Stimulated activated CD8-positive, alpha-beta memory T cell treated with anti-CD3 and anti-CD28 coated beads, Interleukin-7, amount 100 ng/mL, for 48 hours (primary cell): ENCODE measurements around the gene NDUFAF4.
A peak's percentile ranks its signal among the peaks of the same experiment; 100 is the strongest.

Source experiments
- DNase-seq, 2 donors: peaks; one replicate each; pipeline ENCODE4 v3.0.0-alpha.2; 2020; ENCODE audit warnings: low read depth in 1 of 2; ENCODE audit errors: extremely low read depth in 1 of 2

Gene NDUFAF4

DNA sequence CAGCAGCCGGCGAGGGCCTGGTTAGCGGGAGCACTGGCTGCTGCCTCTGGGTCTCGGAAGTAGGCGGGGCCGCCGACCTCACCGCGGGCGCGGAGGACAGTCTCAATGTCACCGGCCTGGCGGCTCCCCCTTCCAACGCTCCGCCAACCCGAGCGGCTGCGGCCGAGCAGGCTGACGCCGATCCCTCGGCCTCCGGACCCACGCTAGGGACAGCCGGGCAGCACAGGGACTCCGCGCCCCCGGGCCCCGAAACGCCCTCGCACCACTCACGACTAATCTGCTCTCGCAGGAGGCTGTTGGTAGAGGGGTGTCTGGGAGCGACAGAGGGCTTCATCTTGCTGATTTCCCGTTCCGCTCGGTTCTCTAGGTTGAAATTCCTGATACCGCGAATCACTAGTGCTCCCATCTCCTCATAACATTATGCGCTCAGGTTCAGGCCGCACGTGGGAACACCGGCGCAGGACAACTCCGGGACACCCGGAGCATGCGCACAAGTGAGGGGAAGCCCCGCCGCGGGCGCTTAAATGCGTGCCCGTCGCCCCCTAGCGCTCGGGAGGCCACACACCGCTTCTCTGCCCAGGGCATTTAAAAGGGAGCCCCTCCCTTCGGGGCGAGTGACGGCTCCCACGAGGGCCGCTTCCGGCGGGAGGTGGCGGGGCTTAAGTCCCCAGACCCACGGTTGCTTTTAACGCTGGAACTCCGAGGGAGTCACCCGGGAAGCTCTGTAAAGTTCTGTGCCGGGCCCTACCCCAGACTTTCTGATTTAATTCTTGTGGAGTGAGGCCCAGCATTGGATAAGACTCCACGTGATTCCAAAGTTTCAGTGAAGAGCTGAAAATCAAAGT lies at the start of gene NDUFAF4:
Gene NDUFAF4, minus strand, starts transcription at position 496 of the 845 bp plus-strand sequence. Its CDS starts 90 bp downstream, at position 406.
- peak; percentile 90 to 92 for DNase-seq

DNA sequence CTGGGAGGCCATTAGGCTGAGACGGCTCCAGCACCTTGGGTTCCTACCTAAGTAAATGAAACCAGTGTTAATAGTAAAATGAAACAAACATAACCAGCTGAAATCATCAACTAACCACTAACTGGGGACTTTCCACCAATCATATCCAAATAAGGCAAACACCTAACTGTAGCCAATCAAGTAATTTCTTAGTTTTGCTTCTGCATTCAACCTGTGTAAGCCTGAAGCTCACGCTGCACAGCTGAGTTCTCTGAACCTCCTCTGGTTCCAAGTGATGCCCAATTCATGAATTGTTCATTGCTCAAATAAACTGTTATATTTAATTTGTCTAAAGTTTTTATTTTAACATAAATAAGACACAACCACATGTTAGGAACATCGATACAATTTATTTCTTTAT lies 49.4 kb upstream of the NDUFAF4 start:
- DNase-seq, result no peak

DNA sequence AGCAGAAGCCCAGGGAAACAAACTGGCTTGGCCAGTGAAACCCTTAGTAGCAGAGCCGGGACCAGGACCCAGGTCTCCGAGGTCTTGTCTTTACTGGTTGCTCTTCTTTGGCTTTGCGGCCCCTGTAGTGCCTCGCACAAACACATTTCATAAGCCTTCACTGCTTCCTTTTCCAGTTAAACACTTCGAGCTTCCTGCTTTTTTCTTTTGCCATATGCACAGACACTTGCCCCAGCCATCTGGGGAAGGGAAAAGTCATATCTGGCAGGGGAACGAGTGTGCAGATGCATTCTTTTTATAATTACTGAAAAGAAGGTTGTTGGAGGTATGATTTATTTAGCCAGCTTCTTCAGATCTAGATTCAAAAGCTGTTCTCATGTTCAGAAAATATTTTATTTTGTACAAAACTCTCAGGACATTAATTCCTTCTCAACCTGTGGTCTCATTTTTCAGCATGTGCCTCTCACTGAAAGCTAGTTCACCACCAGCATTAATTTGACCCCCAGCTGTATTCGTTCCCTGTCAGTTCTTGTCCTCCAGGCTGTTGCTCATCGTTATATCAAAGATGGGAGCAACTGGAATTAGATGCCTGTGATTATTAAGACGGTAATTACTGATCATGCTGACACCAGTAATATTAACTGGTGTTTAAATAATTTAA lies 46.0 kb upstream of the NDUFAF4 start:
- DNase-seq, result no peak

DNA sequence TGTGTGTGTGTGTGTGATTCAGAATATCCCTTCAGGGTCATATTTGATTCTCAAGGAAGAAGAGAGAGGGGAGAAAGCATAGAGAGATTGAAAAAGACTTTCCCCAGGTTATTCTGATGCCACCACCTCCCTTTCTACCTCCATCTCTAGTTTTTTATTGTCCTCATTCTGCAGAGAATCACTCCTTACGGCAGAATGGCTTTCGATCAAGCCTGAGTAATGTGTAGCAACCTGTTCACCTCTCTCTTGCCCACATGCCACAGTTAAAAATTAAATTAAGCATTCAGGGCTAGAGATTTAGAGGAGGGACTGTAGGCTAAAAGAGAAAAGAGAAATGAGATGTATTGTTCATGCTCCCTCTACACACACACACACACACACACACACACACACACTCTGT lies 45.0 kb upstream of the NDUFAF4 start:
- DNase-seq, result no peak

DNA sequence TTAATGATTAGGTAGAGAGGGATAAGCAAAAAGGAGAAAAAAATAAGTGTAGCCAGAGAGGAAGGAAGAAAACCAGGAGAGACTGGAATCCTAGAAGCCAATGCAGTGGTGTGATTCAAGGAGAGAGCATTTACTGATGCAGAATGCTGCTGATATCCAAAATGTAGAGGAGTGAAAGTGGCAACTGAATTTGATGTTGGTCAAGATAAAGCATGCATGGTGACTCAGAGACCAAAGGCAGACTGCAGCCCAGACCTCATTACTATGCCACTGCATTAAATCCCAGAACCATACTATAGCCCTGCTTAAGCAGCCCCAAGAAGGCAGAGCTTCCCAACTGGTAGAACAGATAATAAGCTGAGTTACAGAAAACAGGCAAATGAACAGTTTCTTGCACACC lies 42.6 kb upstream of the NDUFAF4 start:
- DNase-seq, result no peak

DNA sequence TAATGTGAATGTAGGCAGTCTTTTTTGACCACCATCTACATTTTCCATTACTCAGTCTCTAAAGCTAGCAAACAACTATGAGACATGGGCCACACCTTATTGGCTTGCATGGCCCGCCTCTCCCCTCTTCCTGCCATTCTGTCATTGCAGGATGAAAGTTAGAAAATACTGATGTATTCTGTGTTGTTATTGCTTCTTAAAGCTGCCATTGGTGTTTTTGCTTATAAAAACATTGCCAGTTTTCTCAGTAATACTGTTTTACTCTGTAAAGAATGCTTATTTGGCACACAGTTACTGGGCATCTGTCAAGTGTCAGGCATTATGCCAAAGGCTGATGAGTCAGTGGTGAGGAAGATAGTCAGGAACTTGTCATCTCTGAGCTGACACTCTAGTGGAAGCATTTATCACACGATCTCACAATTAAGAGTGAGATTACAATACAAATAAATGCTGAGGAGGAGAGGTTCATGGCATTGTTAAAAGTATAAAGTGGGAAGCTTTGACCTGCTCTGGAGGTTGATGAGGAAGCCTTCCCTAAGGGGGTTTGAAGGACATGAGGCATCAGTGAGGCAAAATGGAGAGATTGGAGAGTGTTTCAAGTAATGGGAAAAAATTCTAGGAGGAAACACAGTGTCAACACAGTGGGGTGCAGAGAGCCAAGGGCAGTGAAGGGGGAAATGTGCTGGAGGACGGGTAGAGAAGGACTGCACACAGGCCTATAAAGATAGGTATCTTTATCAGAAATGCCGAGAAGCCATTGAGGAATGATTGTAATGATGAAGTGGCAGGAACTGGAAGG lies 41.5 kb upstream of the NDUFAF4 start:
- DNase-seq, result peak in 1 of 2 donors; percentile 15

DNA sequence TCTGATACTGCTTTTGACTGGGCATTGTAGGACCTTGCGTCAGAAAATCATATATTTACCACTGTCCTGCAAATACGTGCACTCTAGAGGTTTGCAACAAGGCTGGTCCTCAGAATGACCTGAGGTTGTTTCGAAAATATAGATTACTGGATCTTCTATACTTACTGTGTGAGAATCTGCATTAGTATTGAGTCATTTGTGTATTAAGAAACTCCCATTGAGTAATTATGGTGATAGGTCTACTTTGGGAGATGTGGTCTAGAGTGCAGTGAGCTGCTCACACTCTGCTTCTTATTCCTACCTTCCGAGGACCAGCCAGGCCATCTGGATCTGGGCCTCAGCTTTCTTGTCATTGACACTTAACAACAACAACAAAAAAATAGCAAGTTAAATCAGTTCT lies 36.4 kb upstream of the NDUFAF4 start:
- DNase-seq, result no peak

DNA sequence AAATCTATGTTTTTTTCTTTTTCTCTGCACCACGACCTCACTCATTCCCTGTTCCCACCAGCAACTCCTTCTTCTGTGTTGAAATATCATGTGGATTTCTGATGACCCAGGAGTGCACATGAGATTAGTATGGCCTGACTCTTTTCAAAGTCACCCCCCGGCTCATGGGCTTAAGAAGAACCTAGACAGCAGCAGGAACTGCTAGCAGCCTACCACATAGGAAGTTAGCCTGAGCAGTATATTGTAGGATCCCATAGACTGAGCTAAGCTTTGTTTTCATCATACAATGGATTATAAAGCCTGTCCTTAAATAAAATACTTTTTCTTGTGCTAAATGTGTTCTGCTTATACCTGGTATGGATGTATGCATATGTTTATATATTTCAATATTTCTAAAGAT lies 33.5 kb upstream of the NDUFAF4 start:
- DNase-seq, result no peak

DNA sequence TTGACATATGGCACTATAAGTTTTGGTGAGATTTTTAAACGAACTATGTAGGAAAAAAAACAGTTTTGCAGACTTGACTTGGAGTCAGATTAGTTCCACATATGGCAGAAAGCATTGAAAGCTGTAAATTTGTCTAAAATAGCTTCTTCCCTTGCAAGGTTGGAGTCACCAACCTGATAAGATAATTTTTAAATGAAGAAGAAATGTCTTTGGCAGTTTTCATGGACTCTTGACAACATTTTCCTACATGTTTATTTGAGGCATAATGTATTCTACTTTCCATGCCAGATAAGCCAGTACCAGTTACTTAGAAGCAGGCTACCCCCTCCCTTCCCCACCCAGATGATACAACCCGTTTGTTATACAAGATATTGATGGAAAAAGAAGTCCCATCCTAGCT lies 32.0 kb upstream of the NDUFAF4 start:
- no peak for DNase-seq

DNA sequence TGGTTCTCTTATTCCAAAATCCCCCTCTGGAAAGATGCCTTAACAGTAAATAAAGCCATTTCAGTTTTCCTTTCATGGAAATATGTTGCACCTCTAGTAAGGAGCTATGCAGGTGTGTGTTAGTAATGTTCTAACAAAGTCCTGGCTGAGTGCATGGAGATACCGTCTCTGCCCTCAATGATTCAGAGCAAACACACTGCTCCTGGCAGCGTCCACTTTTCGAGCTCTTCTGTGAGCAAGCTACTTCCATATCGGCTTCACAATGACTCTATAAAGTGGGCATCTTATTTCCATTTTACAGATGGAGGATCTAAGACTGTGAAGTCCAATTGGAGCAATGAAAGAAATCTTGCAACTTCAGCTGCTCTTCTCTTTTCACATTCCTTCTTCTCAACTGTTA lies 30.0 kb upstream of the NDUFAF4 start:
- no peak for DNase-seq

DNA sequence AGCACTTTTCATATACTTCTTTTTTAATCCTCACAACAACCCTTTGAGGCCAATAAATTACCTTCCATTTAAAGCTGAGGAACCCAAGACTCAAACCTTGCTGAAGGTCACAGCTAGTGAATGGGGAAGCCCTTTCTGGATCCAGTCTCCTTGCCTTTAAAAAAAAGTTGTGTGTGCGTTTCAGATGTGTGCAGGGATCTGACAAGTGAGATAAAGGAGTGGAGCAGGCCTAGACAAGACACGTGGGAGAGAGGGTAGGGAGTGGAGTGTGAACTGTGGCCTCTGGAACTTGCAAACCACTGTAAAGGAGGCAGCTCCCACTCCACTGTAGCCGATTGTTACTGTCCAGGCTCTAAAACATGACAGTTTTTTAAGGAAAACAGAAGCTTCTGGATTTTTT lies 28.7 kb upstream of the NDUFAF4 start:
- DNase-seq, result no peak

DNA sequence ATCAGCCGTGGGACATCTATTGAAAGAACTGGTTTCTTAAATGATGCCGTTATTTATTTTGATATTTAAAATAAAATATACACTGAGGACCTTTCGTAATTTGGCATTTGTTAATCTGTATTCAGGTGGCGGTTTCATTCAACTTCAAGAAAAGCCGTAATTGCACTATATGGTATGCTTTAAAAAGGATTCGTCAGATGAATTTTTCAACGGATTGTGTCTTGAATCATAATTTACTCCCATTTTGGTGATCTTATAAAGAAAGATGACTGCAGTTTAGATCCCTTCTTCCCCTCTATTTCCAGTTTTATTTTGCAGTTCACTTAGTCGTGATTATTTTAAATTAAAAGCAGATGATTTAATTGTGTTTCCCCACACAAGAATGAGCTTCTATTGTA lies 27.6 kb upstream of the NDUFAF4 start:
- DNase-seq, result no peak

DNA sequence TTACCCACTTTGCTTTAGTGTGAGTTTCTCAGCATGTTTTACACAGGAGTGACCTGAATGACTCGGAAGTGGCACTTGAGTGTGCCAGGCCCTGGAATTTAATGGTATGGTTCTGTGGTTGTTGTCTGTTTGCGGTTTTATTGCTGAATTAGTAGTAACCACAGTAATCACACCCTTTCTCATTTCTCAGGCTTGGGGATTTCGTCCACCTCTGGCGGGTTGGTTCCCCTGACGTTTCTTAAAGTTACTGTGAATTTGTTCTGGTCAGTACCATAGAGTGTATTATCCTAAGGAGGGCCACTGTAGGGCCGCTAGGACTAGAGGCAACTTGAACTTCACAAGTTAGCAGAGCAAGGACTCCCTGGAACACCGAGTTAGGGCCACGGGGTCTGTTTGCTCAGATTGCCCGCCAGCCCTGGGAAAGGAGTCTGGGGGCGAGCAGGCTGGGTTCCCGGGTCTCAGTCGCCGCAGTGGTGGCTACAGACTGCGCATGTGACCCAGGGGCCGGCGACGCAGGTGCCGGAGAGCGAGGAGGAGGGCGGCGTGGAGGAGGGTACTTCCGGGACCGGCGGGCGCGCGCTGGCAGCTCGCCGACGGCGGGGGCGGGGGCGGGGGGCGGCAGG lies 26.3 kb upstream of the NDUFAF4 start:
- DNase-seq, result no peak

DNA sequence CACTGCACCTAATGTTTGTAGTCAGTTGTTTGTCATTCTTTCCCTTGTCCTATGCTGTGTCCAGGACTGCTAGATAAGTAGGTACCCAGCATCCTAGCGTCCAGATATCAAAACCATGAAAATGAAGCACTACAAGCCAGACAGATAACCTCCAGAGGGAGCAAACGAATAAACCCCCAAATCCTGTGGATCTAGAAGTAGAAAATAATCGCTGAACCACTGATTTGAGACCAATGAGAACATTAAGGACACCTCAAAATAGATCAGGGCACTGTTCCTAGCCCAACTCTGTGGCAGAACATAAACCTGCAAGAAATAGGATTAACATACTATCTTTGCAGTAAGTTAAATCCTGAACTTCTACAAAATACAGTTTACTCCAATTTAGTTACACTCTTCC lies 25.7 kb upstream of the NDUFAF4 start:
- no peak for DNase-seq

DNA sequence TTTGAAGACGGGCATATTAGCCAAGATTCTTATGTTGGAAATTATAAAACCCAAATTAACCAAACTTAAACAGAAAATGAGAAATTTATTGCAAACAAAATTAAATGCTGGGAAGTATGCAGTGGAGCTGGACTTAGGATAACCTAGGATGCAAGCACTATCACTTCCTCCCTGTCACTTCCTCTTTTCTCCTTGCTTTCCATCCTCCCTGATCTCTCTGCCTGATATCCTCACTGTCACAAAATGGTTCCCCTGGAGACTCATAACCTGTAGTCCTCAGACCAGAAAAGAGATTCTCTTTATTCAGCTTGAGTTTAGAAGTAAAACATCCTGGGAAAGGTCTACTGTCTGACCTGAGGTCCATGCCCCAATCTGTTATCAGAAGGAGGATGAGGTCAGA lies 19.4 kb upstream of the NDUFAF4 start:
- DNase-seq, result no peak

DNA sequence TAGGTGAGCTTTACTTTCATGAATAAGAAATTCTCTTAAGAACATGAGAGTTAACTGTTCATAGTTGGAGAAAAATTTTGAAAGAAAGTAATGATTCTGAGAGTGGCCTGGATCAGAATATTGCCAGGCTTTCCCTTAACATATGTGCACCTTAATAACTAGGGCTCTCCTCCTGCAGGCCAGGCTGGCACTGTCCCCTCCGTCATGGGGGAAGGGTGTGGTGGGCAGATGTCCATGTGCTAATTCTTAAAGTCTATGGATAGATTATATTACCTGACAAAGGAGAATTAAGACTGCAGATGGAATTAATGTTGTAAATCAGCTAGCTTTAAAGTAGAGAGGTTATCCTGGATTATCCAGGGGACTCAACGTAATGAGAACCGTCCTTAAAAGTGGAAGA lies 15.9 kb upstream of the NDUFAF4 start:
- DNase-seq, result no peak

DNA sequence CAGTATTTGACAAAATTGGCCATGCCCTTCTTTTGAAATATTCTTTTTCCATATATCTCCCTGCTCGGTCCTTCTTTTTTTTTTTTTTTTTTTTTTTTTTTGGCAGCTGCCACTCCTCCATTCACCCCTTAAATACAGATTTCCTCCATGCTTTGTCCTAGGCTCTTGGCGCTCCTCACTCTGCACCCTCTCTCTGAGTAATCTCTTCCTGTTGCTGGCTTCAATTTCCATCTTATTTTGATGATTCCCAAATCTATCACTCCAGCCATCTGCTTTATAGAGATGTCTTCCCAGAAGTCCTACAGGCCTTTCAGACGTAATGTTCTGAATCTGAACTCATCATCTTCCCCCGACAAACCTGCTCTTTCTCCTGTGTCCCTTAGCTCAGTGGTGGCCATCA lies 14.1 kb upstream of the NDUFAF4 start:
- no peak for DNase-seq

DNA sequence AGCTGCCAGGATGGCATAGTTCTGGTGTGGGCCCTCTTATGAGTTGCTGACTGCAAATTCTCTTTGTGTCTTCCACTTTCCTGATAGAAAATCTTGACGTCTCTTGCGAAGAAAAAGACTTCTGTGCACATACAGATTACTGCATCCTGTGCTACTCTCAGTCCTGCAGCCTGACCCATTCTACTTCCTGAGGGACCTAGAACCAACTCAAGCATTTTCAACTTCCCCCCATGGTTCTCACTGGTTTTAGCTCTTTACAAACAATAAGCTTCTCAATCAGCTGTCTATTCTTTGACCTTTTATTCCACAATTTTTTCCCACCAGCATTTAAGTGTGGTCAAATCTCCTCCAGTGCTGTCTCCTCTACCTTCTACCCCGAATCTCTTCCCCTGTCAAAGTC lies 13.5 kb upstream of the NDUFAF4 start:
- no peak for DNase-seq

DNA sequence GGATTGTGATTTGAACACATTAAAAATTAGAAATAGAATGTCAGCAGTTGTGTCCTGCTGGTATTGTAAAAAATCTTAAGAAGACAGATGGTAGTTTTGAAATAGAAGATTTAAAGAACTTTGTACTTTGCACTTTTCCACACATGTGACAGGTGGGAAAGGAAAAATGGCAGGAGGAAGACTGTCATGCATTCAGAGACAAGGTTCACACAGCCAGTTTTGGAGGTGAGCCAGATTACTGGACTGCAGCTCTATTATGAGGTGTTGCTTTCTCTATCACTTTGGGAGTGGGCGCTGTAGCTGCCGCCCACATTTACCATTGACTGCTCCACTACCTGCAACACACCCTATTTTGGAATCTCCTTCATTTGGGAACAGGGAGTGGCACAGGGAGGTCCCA lies 12.1 kb upstream of the NDUFAF4 start:
- DNase-seq, result no peak

DNA sequence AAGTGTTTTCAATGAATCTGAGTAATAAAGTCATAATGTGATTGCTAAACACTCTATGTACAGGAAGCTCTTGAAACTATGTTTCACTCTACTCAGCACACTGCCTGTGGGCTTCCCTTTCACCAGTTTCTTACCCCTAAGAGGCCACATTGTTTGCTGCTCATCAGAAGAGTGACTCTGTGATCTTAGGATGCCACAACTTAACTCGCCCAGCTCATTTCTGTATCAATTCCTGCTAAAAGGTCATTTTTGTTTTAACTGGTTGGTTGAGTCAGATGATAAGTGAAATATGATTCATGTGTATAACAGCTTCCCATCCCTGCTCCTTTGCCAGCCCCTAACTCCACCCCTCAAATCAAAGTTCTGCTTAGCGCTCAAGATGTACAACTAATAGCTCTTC lies 9.8 kb upstream of the NDUFAF4 start:
- peak in 1 of 2 donors; percentile 51 for DNase-seq

DNA sequence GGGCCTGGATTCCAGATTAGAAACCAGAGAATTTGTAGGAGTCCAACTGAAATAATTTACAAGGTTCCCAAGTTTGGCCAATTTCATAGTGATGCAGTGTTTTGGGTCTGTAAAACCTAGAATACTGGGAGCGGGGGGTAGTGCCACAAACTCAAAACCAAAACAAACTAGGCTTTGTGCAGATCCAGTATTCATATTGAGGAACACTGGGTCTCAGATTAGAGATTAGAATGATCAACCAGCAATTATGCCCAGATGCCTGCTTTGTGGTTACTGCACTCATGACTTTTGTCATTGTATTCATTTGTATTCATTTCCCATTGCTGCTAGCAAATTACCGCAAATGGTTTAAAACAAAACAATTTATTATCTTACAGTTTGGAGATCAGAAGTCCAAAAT lies 3.2 kb upstream of the NDUFAF4 start:
- no peak for DNase-seq
